Ishikawa (cell line): ENCODE results near the gene TBX6.
A peak's percentile ranks its signal among the peaks of the same experiment; 100 is the strongest.

Source experiments
- CEBPB ChIP-seq: IDR thresholded peaks from 2 replicates; pipeline ENCODE4 v1.6.1; 2012
- CREB1 ChIP-seq: IDR thresholded peaks from 2 replicates; pipeline ENCODE4 v1.6.1; 2012; ENCODE audit warnings: low read depth
- EGR1 ChIP-seq: IDR thresholded peaks from 2 replicates; pipeline ENCODE4 v1.6.1; 2012
- EP300 ChIP-seq: IDR thresholded peaks from 2 replicates; pipeline ENCODE4 v1.6.1; 2012; ENCODE audit warnings: borderline replicate concordance
- FOXM1 ChIP-seq: IDR thresholded peaks from 2 replicates; pipeline ENCODE4 v1.6.1; 2012; ENCODE audit warnings: low read depth, borderline replicate concordance
- RAD21 ChIP-seq: IDR thresholded peaks from 2 replicates; pipeline ENCODE4 v1.6.1; 2012; ENCODE audit warnings: low read depth
- TAF1 ChIP-seq: IDR thresholded peaks from 2 replicates; pipeline ENCODE4 v1.6.1; 2012; ENCODE audit warnings: low read depth, mild to moderate bottlenecking
- TCF12 ChIP-seq: IDR thresholded peaks from 2 replicates; pipeline ENCODE4 v1.6.1; 2012; ENCODE audit warnings: low read depth
- TEAD4 ChIP-seq: IDR thresholded peaks from 2 replicates; pipeline ENCODE4 v1.6.1; 2012
- USF1 ChIP-seq: IDR thresholded peaks from 2 replicates; pipeline ENCODE4 v1.6.1; 2012
- YY1 ChIP-seq: IDR thresholded peaks from 2 replicates; pipeline ENCODE4 v1.6.1; 2012; ENCODE audit warnings: low read depth
- TF ChIP-seq, protein P1 (sequence below): IDR thresholded peaks from 2 replicates; pipeline ENCODE4 v1.6.1; 2012; ENCODE audit warnings: low read depth, mild to moderate bottlenecking
- TF ChIP-seq, protein P2 (sequence below): IDR thresholded peaks from 2 replicates; pipeline ENCODE4 v1.6.1; 2012

DNA sequence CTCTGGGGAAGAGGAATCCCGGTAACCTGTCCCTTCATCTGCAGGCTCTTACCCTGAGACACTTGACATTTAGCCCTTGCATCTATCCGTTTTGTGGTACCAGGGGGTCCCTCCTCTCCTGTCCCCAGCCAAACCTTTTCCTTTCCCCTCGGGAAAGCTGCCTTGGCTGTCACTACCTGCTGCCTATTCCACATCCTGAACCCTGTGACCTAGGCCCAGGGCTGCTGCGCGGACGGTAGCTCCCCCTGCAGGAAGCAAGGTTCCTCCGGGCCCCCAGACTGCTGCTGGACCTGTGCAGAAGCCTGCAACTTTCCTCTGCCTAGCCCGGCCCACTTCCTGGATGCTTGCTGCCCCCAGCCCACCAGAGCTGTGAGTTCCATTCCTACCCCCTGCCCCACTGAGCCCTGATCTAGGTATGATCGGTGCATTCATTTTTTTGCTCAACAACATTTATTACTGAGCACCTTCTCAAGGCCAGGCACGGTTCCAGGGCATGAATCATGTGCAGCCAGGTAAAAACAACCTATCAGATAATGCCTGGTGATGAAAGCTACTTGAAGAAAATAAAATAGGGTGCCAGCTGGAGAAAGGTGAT, 36.7 kb downstream of the TBX6 start:
- TF ChIP-seq YY1 = no peak
- TF ChIP-seq, protein P1, sequence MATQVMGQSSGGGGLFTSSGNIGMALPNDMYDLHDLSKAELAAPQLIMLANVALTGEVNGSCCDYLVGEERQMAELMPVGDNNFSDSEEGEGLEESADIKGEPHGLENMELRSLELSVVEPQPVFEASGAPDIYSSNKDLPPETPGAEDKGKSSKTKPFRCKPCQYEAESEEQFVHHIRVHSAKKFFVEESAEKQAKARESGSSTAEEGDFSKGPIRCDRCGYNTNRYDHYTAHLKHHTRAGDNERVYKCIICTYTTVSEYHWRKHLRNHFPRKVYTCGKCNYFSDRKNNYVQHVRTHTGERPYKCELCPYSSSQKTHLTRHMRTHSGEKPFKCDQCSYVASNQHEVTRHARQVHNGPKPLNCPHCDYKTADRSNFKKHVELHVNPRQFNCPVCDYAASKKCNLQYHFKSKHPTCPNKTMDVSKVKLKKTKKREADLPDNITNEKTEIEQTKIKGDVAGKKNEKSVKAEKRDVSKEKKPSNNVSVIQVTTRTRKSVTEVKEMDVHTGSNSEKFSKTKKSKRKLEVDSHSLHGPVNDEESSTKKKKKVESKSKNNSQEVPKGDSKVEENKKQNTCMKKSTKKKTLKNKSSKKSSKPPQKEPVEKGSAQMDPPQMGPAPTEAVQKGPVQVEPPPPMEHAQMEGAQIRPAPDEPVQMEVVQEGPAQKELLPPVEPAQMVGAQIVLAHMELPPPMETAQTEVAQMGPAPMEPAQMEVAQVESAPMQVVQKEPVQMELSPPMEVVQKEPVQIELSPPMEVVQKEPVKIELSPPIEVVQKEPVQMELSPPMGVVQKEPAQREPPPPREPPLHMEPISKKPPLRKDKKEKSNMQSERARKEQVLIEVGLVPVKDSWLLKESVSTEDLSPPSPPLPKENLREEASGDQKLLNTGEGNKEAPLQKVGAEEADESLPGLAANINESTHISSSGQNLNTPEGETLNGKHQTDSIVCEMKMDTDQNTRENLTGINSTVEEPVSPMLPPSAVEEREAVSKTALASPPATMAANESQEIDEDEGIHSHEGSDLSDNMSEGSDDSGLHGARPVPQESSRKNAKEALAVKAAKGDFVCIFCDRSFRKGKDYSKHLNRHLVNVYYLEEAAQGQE = no peak
- TF ChIP-seq CEBPB = no peak
- TF ChIP-seq, protein P2, sequence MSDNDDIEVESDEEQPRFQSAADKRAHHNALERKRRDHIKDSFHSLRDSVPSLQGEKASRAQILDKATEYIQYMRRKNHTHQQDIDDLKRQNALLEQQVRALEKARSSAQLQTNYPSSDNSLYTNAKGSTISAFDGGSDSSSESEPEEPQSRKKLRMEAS = no peak
- peak; percentile 33; the same call in 1 of the 2 replicates for TF ChIP-seq RAD21
- TF ChIP-seq TAF1 = no peak
- TF ChIP-seq EP300 = no peak
- TF ChIP-seq USF1 = no peak
- no peak for TF ChIP-seq FOXM1
- no peak for TF ChIP-seq EGR1
- TF ChIP-seq CREB1 = no peak
- TF ChIP-seq TCF12 = no peak
- no peak for TF ChIP-seq TEAD4
